ENCODE data around the gene WFDC1. TPM values are rescaled to one million over a fixed set of nuclear protein-coding genes. Genes with fewer than 3 reads are reported as not detected.

The WFDC1 gene
- polyA plus RNA-seq, 6 donors from 2014 or later: not detected

DNA sequence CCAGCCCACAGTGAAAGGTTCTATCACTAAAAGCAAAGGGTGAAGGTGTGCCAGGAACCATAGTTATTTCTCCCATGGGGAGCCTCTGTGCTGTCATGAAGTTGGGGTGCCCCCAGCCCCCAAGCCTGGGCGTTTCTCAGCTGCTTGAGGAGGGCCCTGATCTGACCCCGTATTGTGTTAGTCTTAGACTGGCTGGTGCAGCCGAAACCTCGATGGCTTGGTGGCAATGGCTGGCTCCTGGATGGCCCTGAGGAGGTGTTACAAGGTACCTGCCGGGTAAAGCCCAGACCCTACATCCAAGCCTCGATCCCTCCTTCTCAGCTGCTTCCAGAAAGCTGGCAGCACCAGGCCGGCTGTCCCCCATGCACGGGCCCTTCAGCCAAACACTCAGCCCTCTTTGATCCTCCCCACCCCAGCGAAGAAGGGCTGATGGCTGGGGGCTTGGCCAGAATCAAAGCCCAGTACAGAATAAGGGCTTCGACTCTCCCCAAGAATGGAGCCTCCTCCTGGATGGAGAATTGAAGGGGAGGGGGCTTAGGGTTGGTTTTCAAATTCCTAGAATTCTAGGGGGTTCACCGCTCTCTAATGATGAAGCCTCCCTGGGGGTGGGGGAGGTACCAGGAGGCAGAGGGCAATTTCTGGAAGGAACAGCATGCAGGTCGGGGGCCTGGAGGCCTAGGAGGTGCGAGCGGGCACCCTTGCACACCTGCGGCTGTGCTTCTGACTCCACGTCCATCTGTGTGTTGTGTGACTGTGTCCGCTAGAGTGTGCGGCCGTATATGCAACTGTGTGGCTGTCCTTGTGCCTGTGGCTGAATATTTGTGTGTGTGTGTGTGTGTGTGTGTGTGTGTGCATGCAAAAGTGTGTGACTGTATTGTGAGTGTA is 23.7 kb downstream of the WFDC1 start:
- peaks cover 0 to 12% (median 8%) of the 10 kb centered on the region in 7 donors for H3K9me3 Mint-ChIP-seq
- H3K4me3 Mint-ChIP-seq: no peak overlapping the region
- no peaks in the 10 kb centered on the region for H3K4me1 Mint-ChIP-seq
- peaks cover 15 to 33% (median 17%) of the 10 kb centered on the region in 3 donors for H3K27me3 Mint-ChIP-seq
- DNase-seq (no peak), ATAC-seq (ENCODE audit: low read depth in 2 of 2) (no peak)
- no peak overlapping the region for H3K27ac Mint-ChIP-seq
- H3K36me3 Mint-ChIP-seq: no peaks in the 10 kb centered on the region

- ATAC-seq (ENCODE audit: low read depth in 2 of 2) (no peak), DNase-seq (no peak)
- H3K4me3 Mint-ChIP-seq: no peak overlapping the region
- H3K4me1 Mint-ChIP-seq: no peaks in the 10 kb centered on the region
- peaks cover 14 to 24% (median 17%) of the 10 kb centered on the region in 3 donors for H3K27me3 Mint-ChIP-seq
- no peaks in the 10 kb centered on the region for H3K36me3 Mint-ChIP-seq
- peaks cover 0 to 12% (median 8%) of the 10 kb centered on the region in 7 donors for H3K9me3 Mint-ChIP-seq
- H3K27ac Mint-ChIP-seq: peak overlapping the region in 1 of 6 donors; percentile 40
Measured at GRCh38 chr16:84319146-84319760, 24.6 kb downstream of the WFDC1 start.

DNA sequence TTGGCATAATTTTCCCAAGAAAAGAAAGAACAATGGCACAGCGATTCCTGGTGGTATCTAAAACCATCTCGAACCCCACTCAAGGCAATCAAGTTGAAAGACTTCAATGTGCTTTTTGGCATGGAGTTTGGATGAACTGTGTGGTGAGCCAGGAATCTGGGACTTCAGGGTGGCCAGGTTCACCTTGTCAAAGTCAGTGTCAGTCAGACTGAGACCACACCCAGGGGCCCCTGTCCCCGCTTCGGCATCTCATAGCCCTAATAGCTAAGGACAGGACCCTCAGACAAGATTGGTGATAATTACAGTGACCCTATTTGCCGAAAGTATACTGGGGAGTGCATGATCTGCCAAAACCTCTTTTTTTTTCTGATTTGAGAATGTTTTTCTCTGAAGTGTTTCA is 25.8 kb downstream of the WFDC1 start:
- Mint-ChIP-seq H3K4me3 (no peak overlapping the region), H3K9me3 (peaks cover 0 to 12% (median 8%) of the 10 kb centered on the region in 7 donors), H3K27ac (no peak overlapping the region), H3K4me1 (no peaks in the 10 kb centered on the region), H3K27me3 (peaks cover 5 to 15% (median 7%) of the 10 kb centered on the region in 3 donors), H3K36me3 (no peaks in the 10 kb centered on the region)
- DNase-seq (no peak), ATAC-seq (ENCODE audit: low read depth in 2 of 2) (no peak)

GRCh38 chr16:84321932-84322331 is 27.3 kb downstream of the WFDC1 start:
- no peak overlapping the region for H3K4me3 Mint-ChIP-seq
- peaks cover 0 to 10% (median 0%) of the 10 kb centered on the region in 3 donors for H3K27me3 Mint-ChIP-seq
- ATAC-seq (ENCODE audit: low read depth in 2 of 2) (no peak), DNase-seq (no peak)
- H3K36me3 Mint-ChIP-seq: no peaks in the 10 kb centered on the region
- peaks cover 0 to 12% (median 8%) of the 10 kb centered on the region in 7 donors for H3K9me3 Mint-ChIP-seq
- no peaks in the 10 kb centered on the region for H3K4me1 Mint-ChIP-seq
- H3K27ac Mint-ChIP-seq: no peak overlapping the region

- ATAC-seq (ENCODE audit: low read depth in 2 of 2) (no peak), DNase-seq (no peak)
- H3K4me1 Mint-ChIP-seq: no peaks in the 10 kb centered on the region
- H3K9me3 Mint-ChIP-seq: peaks cover 0 to 7% (median 5%) of the 10 kb centered on the region in 7 donors
- H3K4me3 Mint-ChIP-seq: no peak overlapping the region
- H3K27me3 Mint-ChIP-seq: peaks cover 0 to 12% (median 2%) of the 10 kb centered on the region in 3 donors
- H3K36me3 Mint-ChIP-seq: no peaks in the 10 kb centered on the region
- no peak overlapping the region for H3K27ac Mint-ChIP-seq
Measured at GRCh38 chr16:84322749-84323148, 28.1 kb downstream of the WFDC1 start.

- Mint-ChIP-seq H3K4me1 (no peaks in the 10 kb centered on the region), H3K36me3 (no peaks in the 10 kb centered on the region), H3K27me3 (peaks cover 0 to 14% (median 7%) of the 10 kb centered on the region in 3 donors), H3K9me3 (peaks cover 0 to 5% (median 4%) of the 10 kb centered on the region in 7 donors), H3K4me3 (no peak overlapping the region), H3K27ac (no peak overlapping the region)
- DNase-seq (no peak), ATAC-seq (ENCODE audit: low read depth in 2 of 2) (no peak)
Measured at GRCh38 chr16:84323606-84324005, 28.9 kb downstream of the WFDC1 start.

DNA sequence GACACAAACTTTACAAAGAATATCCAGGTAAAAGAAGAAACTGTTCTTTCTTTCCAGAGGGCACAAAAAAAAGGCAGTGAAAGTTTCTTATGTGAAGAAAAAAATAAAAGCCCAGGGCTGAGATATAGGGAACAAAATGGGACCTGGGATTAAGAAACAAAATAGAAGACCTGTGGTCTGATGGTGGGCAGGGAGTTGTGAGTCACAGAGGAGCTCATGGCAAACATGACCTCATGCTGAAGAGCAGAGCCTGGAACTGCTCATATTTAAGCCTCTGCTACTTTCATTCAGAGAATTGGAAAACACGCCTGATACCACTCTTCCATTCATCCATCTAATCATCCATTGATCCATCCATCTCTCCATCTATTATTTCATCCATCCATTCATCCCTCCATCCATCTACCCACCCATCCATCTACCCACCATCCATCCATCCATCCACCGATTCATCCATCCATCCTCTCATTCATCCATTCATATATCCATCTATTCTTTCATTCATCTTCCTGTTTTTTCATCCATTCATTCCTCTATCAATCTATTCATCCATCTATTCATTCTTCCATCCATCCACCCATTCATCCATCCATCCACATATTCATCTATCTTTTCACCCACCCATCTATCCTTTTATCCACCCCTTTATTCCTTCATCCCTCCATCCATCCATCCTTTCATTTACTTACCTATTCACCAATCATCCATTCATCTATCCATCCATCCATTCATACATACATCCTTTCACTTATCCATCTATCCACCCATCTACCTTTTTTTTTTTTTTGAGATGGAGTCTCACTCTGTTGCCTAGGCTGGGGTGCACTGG is 30.0 kb downstream of the WFDC1 start:
- Mint-ChIP-seq H3K4me3 (no peak overlapping the region), H3K27me3 (peaks cover 0 to 8% (median 7%) of the 10 kb centered on the region in 3 donors), H3K4me1 (no peaks in the 10 kb centered on the region), H3K36me3 (no peaks in the 10 kb centered on the region), H3K9me3 (no peaks in the 10 kb centered on the region), H3K27ac (no peak overlapping the region)
- ATAC-seq (ENCODE audit: low read depth in 2 of 2) (no peak), DNase-seq (no peak)

GRCh38 chr16:84326545-84326944 is 31.9 kb downstream of the WFDC1 start:
- Mint-ChIP-seq H3K27me3 (peaks cover 0 to 14% (median 6%) of the 10 kb centered on the region in 3 donors), H3K4me1 (no peaks in the 10 kb centered on the region), H3K4me3 (no peak overlapping the region), H3K27ac (no peak overlapping the region), H3K9me3 (no peaks in the 10 kb centered on the region), H3K36me3 (no peaks in the 10 kb centered on the region)
- no peak for ATAC-seq (ENCODE audit: low read depth in 2 of 2)
- no peak for DNase-seq

DNA sequence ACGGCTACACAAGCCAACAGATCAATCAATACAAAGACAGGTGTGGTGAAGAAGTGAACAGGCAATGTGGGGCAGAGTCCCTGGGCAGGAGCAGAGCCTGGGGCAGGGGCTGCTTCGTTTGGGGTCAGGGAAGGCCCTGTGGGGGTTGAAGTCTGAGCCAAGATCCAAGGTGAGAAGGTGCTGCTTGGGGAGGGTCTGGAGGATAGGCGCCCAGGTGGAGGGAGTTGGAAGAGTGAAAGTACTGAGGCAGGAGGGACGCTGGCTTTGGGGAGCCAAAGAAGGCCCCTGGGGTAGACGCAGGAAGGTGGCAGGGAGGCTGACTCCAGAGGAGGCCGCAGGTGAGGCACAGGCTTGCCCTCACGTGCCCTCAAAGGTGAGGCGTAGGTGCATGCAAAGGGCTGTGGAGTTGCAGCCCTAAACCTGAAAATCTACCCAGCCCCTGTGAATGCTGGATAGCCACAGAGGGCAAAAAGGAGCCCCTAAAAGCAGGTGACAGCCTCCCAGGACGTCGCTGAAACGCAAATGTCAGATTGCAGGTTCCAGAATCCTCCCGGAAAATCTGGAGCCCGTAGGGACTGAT is 33.3 kb downstream of the WFDC1 start:
- no peaks in the 10 kb centered on the region for H3K4me1 Mint-ChIP-seq
- H3K27ac Mint-ChIP-seq: no peak overlapping the region
- no peaks in the 10 kb centered on the region for H3K36me3 Mint-ChIP-seq

DNA sequence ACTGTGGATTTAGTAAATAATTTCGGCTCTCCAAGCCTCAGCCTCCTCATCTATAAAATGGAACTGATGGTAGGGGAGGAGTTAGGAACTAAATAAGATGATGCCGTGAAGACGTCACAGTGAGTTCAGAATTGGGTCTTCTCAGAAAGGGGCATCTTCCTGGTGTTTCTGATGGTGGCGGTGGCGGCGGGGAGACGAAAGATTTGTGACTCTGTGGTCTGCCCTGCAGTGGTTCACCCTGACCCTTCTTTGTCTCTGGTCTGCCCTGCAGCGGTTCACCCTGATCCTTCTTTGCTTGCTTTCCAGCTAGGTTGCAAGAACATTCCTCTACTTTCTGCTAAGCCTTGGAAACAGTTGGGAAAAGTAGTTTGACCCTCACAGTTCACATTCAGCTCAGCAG is 34.3 kb downstream of the WFDC1 start:
- H3K27ac Mint-ChIP-seq: peak overlapping the region in 1 of 6 donors; percentile 64
- H3K4me1 Mint-ChIP-seq: no peaks in the 10 kb centered on the region
- no peak for DNase-seq
- H3K27me3 Mint-ChIP-seq: peaks cover 0 to 17% (median 14%) of the 10 kb centered on the region in 3 donors
- peaks cover 0 to 3% (median 0%) of the 10 kb centered on the region in 7 donors for H3K9me3 Mint-ChIP-seq
- H3K36me3 Mint-ChIP-seq: no peaks in the 10 kb centered on the region
- no peak overlapping the region for H3K4me3 Mint-ChIP-seq
- no peak for ATAC-seq (ENCODE audit: low read depth in 2 of 2)

More for the DNA sequence above, 33.3 kb downstream of the WFDC1 start:
- Mint-ChIP-seq H3K27me3 (peaks cover 0 to 17% (median 10%) of the 10 kb centered on the region in 3 donors), H3K9me3 (no peaks in the 10 kb centered on the region), H3K4me3 (peak overlapping the region in 1 of 8 donors; percentile 27)
- ATAC-seq (ENCODE audit: low read depth in 2 of 2): no peak
- no peak for DNase-seq

DNA sequence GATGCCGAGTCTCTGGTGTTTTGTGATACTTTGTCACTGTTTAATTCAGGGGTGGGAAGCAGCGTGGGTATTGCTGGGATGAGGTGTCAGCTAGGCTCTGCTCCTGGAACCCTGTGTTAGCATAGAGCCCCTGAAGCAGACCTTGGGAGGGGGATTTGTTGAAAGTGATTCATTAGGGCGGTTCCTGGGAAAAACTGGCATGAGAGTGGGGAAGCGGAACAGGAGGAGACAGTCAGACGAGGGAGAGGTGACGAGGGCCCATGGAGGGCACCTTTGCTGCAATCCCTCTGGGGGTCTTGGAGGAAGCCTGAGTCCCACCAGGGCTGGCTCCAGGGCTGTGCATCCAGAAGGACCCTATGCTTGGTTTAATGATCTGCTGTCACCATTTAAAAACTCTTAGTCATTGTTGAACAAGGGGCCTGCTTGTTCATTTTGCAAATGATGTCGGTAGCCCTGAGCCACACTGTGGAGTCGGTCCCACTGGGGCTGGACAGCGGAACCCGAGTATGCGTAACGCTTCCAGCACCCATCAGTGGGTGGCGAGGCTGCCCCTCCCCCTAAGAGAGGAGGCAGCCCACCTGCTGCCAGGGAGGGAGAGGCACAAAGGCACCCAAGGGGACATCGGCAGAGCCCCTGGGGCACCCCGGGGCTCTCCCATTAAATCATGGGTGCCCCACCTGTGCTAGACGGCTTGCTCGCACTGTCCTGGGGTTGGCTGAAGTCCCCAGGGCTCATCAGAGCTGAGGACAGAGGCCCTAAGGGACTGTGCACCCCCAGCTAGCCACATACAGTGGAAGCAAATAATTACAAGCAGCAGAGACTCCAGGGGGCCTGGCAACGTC is 35.4 kb downstream of the WFDC1 start:
- Mint-ChIP-seq H3K36me3 (peaks cover 0 to under 1% of the 10 kb centered on the region in 2 donors), H3K4me1 (no peaks in the 10 kb centered on the region), H3K27ac (no peak overlapping the region), H3K27me3 (peaks cover 0 to 17% (median 14%) of the 10 kb centered on the region in 3 donors), H3K9me3 (peaks cover 0 to 9% (median 2%) of the 10 kb centered on the region in 7 donors), H3K4me3 (no peak overlapping the region)
- ATAC-seq (ENCODE audit: low read depth in 2 of 2): no peak
- DNase-seq: no peak

DNA sequence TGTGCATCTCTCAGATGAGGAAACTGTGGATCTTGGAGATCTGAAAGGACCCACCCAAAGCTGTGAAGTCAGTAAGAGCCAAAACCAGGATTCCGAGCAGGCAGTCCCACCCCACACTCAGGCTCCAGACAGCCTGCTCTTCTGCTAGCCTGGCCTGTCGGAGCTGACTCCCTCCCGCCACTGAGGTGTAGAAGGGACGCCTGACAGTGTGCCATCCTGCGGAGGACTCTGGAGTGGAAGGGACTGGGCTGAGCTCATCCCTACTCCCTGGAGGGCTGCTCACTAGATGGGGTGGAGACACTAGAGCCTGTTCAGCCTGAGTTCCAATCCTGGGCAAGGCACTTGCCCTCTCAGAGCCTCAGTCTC is 36.0 kb downstream of the WFDC1 start:
- ATAC-seq (ENCODE audit: low read depth in 2 of 2): no peak
- H3K9me3 Mint-ChIP-seq: peaks cover 0 to 14% (median 8%) of the 10 kb centered on the region in 7 donors
- peaks cover 0 to 17% (median 14%) of the 10 kb centered on the region in 3 donors for H3K27me3 Mint-ChIP-seq
- no peak for DNase-seq
- no peak overlapping the region for H3K4me3 Mint-ChIP-seq
- H3K36me3 Mint-ChIP-seq: peaks cover 0 to 7% of the 10 kb centered on the region in 2 donors
- H3K27ac Mint-ChIP-seq: no peak overlapping the region
- H3K4me1 Mint-ChIP-seq: no peaks in the 10 kb centered on the region
